ENCODE measurements around the gene WHAMM. TPM values are rescaled to one million over a fixed set of nuclear protein-coding genes. Genes with fewer than 3 reads are reported as not detected.

WHAMM gene
- total RNA-seq, 1 donor from 2014 or later = 8.1 TPM

DNA sequence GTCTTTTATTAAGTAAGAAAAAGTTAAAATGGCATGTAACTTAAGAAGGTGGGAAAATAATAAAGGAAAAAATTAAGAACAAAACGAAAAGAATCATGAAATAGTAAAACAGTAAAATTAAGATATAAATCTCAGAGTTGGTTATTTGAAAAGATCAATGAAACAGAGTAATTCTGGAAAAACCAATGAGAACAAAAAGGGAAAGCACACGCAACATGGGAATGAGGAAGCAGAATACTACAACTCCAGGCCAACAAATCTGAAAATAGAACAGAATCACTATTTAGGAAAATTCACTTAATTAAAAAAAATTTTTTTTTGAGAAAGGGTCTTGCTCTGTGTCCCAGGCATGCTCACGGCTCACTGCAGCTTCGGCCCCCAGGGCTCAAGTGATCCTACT is 30.7 kb downstream of the WHAMM start:
- H3K4me1 Mint-ChIP-seq (ENCODE audit: low read depth) = no peaks in the 10 kb centered on the region
- no peak overlapping the region for H3K27ac Mint-ChIP-seq
- peaks cover 2% of the 10 kb centered on the region for H3K9me3 Mint-ChIP-seq (ENCODE audit: low read depth)
- peaks cover 35% of the 10 kb centered on the region for H3K36me3 Mint-ChIP-seq (ENCODE audit: insufficient read depth)
- TF ChIP-seq, protein P1, sequence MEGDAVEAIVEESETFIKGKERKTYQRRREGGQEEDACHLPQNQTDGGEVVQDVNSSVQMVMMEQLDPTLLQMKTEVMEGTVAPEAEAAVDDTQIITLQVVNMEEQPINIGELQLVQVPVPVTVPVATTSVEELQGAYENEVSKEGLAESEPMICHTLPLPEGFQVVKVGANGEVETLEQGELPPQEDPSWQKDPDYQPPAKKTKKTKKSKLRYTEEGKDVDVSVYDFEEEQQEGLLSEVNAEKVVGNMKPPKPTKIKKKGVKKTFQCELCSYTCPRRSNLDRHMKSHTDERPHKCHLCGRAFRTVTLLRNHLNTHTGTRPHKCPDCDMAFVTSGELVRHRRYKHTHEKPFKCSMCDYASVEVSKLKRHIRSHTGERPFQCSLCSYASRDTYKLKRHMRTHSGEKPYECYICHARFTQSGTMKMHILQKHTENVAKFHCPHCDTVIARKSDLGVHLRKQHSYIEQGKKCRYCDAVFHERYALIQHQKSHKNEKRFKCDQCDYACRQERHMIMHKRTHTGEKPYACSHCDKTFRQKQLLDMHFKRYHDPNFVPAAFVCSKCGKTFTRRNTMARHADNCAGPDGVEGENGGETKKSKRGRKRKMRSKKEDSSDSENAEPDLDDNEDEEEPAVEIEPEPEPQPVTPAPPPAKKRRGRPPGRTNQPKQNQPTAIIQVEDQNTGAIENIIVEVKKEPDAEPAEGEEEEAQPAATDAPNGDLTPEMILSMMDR (IDR thresholded peaks at IDR 0.05; ENCODE audit: unreplicated experiment) = no peak
- H3K4me3 Mint-ChIP-seq (ENCODE audit: low read depth) = no peak overlapping the region
- no peak for DNase-seq (ENCODE audit: low spot score, unreplicated experiment)
- no peaks in the 10 kb centered on the region for H3K27me3 Mint-ChIP-seq

DNA sequence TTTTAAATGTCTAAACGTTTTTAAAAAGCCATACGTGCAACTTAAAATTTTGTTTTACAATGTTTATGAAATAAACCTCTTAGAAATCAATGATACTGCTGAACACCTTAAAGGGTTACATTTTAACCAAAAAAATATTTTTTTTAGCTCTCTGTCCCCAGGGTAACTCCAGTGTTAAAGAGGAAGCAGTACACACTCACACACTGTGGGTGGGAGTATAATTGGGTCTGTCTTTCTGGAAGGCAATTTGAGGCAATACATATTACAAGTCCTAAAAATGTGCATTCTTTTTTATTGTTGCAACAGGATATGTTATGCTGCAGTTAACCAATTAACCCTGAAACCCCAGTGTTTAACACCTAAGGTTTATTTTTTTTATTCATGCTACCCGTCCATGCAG is 34.1 kb downstream of the WHAMM start:
- H3K36me3 Mint-ChIP-seq (ENCODE audit: insufficient read depth) = peaks cover 10% of the 10 kb centered on the region
- H3K4me3 Mint-ChIP-seq (ENCODE audit: low read depth) = no peak overlapping the region
- H3K27ac Mint-ChIP-seq = no peak overlapping the region
- peaks cover 2% of the 10 kb centered on the region for H3K9me3 Mint-ChIP-seq (ENCODE audit: low read depth)
- no peak for DNase-seq (ENCODE audit: low spot score, unreplicated experiment)
- TF ChIP-seq, protein P1 (IDR thresholded peaks at IDR 0.05; ENCODE audit: unreplicated experiment) = no peak
- H3K27me3 Mint-ChIP-seq = no peaks in the 10 kb centered on the region
- no peaks in the 10 kb centered on the region for H3K4me1 Mint-ChIP-seq (ENCODE audit: low read depth)

GRCh38 chr15:82845686-82846085 is 36.3 kb downstream of the WHAMM start:
- DNase-seq (ENCODE audit: low spot score, unreplicated experiment) = no peak
- TF ChIP-seq, protein P1 (IDR thresholded peaks at IDR 0.05; ENCODE audit: unreplicated experiment) = no peak
- H3K4me3 Mint-ChIP-seq (ENCODE audit: low read depth) = no peak overlapping the region
- H3K27ac Mint-ChIP-seq = no peak overlapping the region
- peaks cover 7% of the 10 kb centered on the region for H3K36me3 Mint-ChIP-seq (ENCODE audit: insufficient read depth)
- H3K27me3 Mint-ChIP-seq = no peaks in the 10 kb centered on the region
- H3K4me1 Mint-ChIP-seq (ENCODE audit: low read depth) = peaks cover 9% of the 10 kb centered on the region
- no peaks in the 10 kb centered on the region for H3K9me3 Mint-ChIP-seq (ENCODE audit: low read depth)

- Mint-ChIP-seq H3K4me3 (ENCODE audit: low read depth) (no peak overlapping the region), H3K27me3 (no peaks in the 10 kb centered on the region), H3K27ac (no peak overlapping the region), H3K4me1 (ENCODE audit: low read depth) (peaks cover 9% of the 10 kb centered on the region), H3K9me3 (ENCODE audit: low read depth) (no peaks in the 10 kb centered on the region), H3K36me3 (ENCODE audit: insufficient read depth) (peaks cover 7% of the 10 kb centered on the region)
- TF ChIP-seq, protein P1 (IDR thresholded peaks at IDR 0.05; ENCODE audit: unreplicated experiment) = no peak
- DNase-seq (ENCODE audit: low spot score, unreplicated experiment) = no peak
These were observed 37.2 kb downstream of the WHAMM start for GRCh38 chr15:82846621-82847020.

GRCh38 chr15:82847703-82848102 is 38.3 kb downstream of the WHAMM start:
- Mint-ChIP-seq H3K27me3 (no peaks in the 10 kb centered on the region), H3K9me3 (ENCODE audit: low read depth) (no peaks in the 10 kb centered on the region), H3K36me3 (ENCODE audit: insufficient read depth) (peaks cover 4% of the 10 kb centered on the region), H3K27ac (no peak overlapping the region), H3K4me1 (ENCODE audit: low read depth) (peaks cover 9% of the 10 kb centered on the region), H3K4me3 (ENCODE audit: low read depth) (no peak overlapping the region)
- TF ChIP-seq, protein P1 (IDR thresholded peaks at IDR 0.05; ENCODE audit: unreplicated experiment) = no peak
- no peak for DNase-seq (ENCODE audit: low spot score, unreplicated experiment)

All from progenitor cell of endocrine pancreas (in vitro differentiated cells).